Heart right ventricle (tissue), 16 donors: ENCODE measurements around the gene HOATZ. TPM values are rescaled to one million over a fixed set of nuclear protein-coding genes. Genes with fewer than 3 reads are reported as not detected.

Source experiments
- ATAC-seq, 8 donors: fragments of 200-7000 bp; cut with Tn5 transposase; one replicate each; pipeline ENCODE4 v1.9.1; 2020; ENCODE audit warnings: mild to moderate bottlenecking in 8 of 8, moderate library complexity in 8 of 8, moderate number of reproducible peaks in 1 of 8
- DNase-seq, 2 donors: peaks; one replicate each; pipeline ENCODE4 v3.0.0-alpha.2; 2020
- H3K27ac ChIP-seq, 10 donors: fragments of 200-600 bp; sonication (generic) in 2 of 10; one replicate each; pipeline versions ENCODE4 v1.5.0 to v1.8.0; 2020 to 2022; ENCODE audit warnings: mild to moderate bottlenecking in 3 of 10
- H3K27me3 ChIP-seq, 7 donors: fragments of 200-600 bp; one replicate each; pipeline ENCODE4 v1.8.0; 2021 to 2022; ENCODE audit warnings: mild to moderate bottlenecking in 2 of 7
- H3K36me3 ChIP-seq, 9 donors: fragments of 200-600 bp; sonication (generic) in 1 of 9; one replicate each; pipeline versions ENCODE4 v1.5.0 to v1.8.0; 2020 to 2022; ENCODE audit warnings: mild to moderate bottlenecking in 2 of 9
- H3K4me1 ChIP-seq, 9 donors: fragments of 200-600 bp; sonication (generic) in 1 of 9; one replicate each; pipeline versions ENCODE4 v1.5.0 to v1.8.0; 2020 to 2022; ENCODE audit warnings: mild to moderate bottlenecking in 4 of 9
- H3K4me3 ChIP-seq, 10 donors: fragments of 200-600 bp; sonication (generic) in 2 of 10; one replicate each; pipeline versions ENCODE4 v1.5.0 to v1.8.0; 2020 to 2022; ENCODE audit warnings: mild to moderate bottlenecking in 7 of 10, moderate library complexity in 2 of 10
- H3K9me3 ChIP-seq, 11 donors: fragments of 200-600 bp in 10 of 11; sonication (generic) in 2 of 11; one replicate each; pipeline versions ENCODE4 v1.5.0 to v1.8.0; 2013 to 2022; ENCODE audit warnings: mild to moderate bottlenecking in 2 of 11, control low read depth in 1 of 11, moderate library complexity in 1 of 11
- CTCF ChIP-seq, 9 donors: fragments of 200-600 bp; sonication (generic) in 2 of 9; IDR thresholded peaks; one replicate each; pipeline versions ENCODE4 v1.5.0 to v1.8.0; 2021 to 2022; ENCODE audit warnings: antibody characterized with exemption in 9 of 9, mild to moderate bottlenecking in 5 of 9, moderate library complexity in 1 of 9
- WGBS, 2 donors: extraction: QIAGEN DNeasy Blood & Tissue Kit; methylation state at CpG; one replicate each; pipeline ENCODE4 v1.1.7; 2013; ENCODE audit warnings: inconsistent platforms in 1 of 2; 5-methylcytosine and 5-hydroxymethylcytosine counted together
- intact Hi-C, 10 donors: fragments of 100-400 bp; cut with DNase I; formaldehyde crosslinking; loops; one replicate each; pipeline versions ENCODE4 v1.11.1 to v1.14.2; 2022
- polyA plus RNA-seq, 2 donors: library from polyadenylated mRNA; stranded (reverse); fragments of 200-250 nt; gene quantifications; one replicate each; pipeline ENCODE4 v1.2.3, GENCODE V29; 2013
- total RNA-seq, 10 donors: library from RNA; stranded (reverse); fragmentation: NEBNext Ultra II Directional in 3 of 10; extraction: Animal tissue kit (Norgen Biotek cat#: 25700) in 3 of 10; gene quantifications; one replicate each; pipeline versions ENCODE4 v1.2.1 to v1.2.4, GENCODE V29; 2021 to 2023
- donor health status: Arrhythmogenic right ventricular cardiomyopathy.
- donor health status: ischemic (EF 13 %, LVEDD 7.1; RV severe dilation, severe dysfunction).
- donor health status: healthy with polysubstance abuse.
- donor health status: DM: no; HTN: yes; CAD: no.
- donor health status: DM: no; HTN: no; CAD: no.
- donor health status: ischemic (EF 25% LVEDD 6.9; RV normal size, moderate dysfunction).
- donor health status: ischemic (EF 25% LVEDD 5.7; RV mildly dilated, moderate dysfunction).
- donor health status: healthy.
- donor health status: DM: yes; HTN: yes; CAD: no.
- donor health status: Ischemic cardiomyopathy.
- donor health status: ischemic (EF 35%, LVEDD 5.7; RV mildly dilated, moderate dysfunction).
- donor health status: nonischemic (EF 11% LVEDD 7.7; RV severe dilation, severe dysfunction).
- donor health status: DM: yes; HTN: yes; CAD: no.
- donor health status: PGD.
- donor health status: ischemic (EF 29% LVEDD 5.4; RV normal size, mild dysfunction).
- donor health status: nonischemic (EF 23%, LVEDD 6.1; RV moderate dilation, normal function).

HOATZ gene
- total and polyA plus RNA-seq, 12 donors, result not detected

GRCh38 chr11:111572581-111572980, 58.0 kb downstream of the HOATZ start:
- WGBS, 2 donors, result 95% methylated on average over 3 of the region's 3 CpGs
- Histone ChIP-seq H3K27me3 (no peaks in the 10 kb centered on the region), H3K27ac (peak overlapping the region in 1 of 10 donors; percentile 83), H3K36me3 (no peaks in the 10 kb centered on the region), H3K4me3 (no peak overlapping the region), H3K4me1 (peaks cover 0 to 35% (median 15%) of the 10 kb centered on the region in 9 donors), H3K9me3 (no peaks in the 10 kb centered on the region)
- ATAC-seq, result no peak
- DNase-seq, result no peak
- intact Hi-C loops, result no loop called here
- no peak for TF ChIP-seq CTCF (IDR thresholded peaks at IDR 0.05)

- no peaks in the 10 kb centered on the region for H3K27me3 ChIP-seq
- peak overlapping the region; percentile 4 to 83 (median 57) for H3K27ac ChIP-seq
- TF ChIP-seq CTCF (IDR thresholded peaks at IDR 0.05), result no peak
- peaks cover 0 to 35% (median 15%) of the 10 kb centered on the region in 9 donors for H3K4me1 ChIP-seq
- no peaks in the 10 kb centered on the region for H3K9me3 ChIP-seq
- intact Hi-C loops, result no loop called here
- H3K4me3 ChIP-seq, result peak overlapping the region in 6 of 10 donors; percentile 8 to 45 (median 31)
- ATAC-seq (peak; percentile 82 to 96 (median 92)), DNase-seq (peak in 1 of 2 donors; percentile 45)
- no peaks in the 10 kb centered on the region for H3K36me3 ChIP-seq
- WGBS, 2 donors, result 13 to 18% methylated on average over 4 of the region's 4 CpGs
These were observed 59.3 kb downstream of the HOATZ start for GRCh38 chr11:111573821-111574249.

GRCh38 chr11:111574373-111575225, 60.0 kb downstream of the HOATZ start:
- Histone ChIP-seq H3K27ac (peak overlapping the region; percentile 4 to 83 (median 57)), H3K4me3 (peak overlapping the region in 7 of 10 donors; percentile 8 to 45 (median 34)), H3K9me3 (no peaks in the 10 kb centered on the region), H3K36me3 (no peaks in the 10 kb centered on the region), H3K27me3 (no peaks in the 10 kb centered on the region), H3K4me1 (peaks cover 0 to 33% (median 15%) of the 10 kb centered on the region in 9 donors)
- peak in 1 of 9 donors; percentile 9 for TF ChIP-seq CTCF (IDR thresholded peaks at IDR 0.05)
- intact Hi-C loops, result no loop called here
- DNase-seq (no peak), ATAC-seq (peak in 6 of 8 donors; percentile 5 to 49 (median 24))
- 29 to 32% methylated on average over 7 of the region's 7 CpGs for WGBS, 2 donors

- WGBS, 2 donors, result 92 to 94% methylated on average over 6 of the region's 6 CpGs
- ATAC-seq, result no peak
- Histone ChIP-seq H3K36me3 (no peaks in the 10 kb centered on the region), H3K4me1 (peaks cover 0 to 28% (median 15%) of the 10 kb centered on the region in 9 donors), H3K4me3 (no peak overlapping the region), H3K27me3 (no peaks in the 10 kb centered on the region), H3K9me3 (no peaks in the 10 kb centered on the region), H3K27ac (no peak overlapping the region)
- DNase-seq, result no peak
- intact Hi-C loops, result no loop called here
- TF ChIP-seq CTCF (IDR thresholded peaks at IDR 0.05), result no peak
These were observed 61.2 kb downstream of the HOATZ start for GRCh38 chr11:111575740-111576139.
